Left lung (tissue), 10 donors: ENCODE results near the gene SRCAP. TPM values are rescaled to one million over a fixed set of nuclear protein-coding genes. Genes with fewer than 3 reads are reported as not detected.

Experiments used
- ATAC-seq: fragments of 200-7000 bp; cut with Tn5 transposase; one replicate; pipeline ENCODE4 v1.9.1; 2020; ENCODE audit warnings: moderate library complexity
- DNase-seq, 4 donors: peaks; one replicate each; pipeline ENCODE4 v3.0.0-alpha.2; 2013 to 2020
- H3K27ac ChIP-seq, 2 donors: fragments of 200-600 bp; sonication (generic) in 1 of 2; one replicate each; pipeline versions ENCODE4 v1.5.0 to v1.8.0; 2020 to 2021
- H3K27me3 ChIP-seq, 2 donors: fragments of 200-600 bp; sonication (generic) in 1 of 2; one replicate each; pipeline versions ENCODE4 v1.5.0 to v1.8.0; 2020 to 2021
- H3K36me3 ChIP-seq, 2 donors: fragments of 200-600 bp; sonication (generic) in 1 of 2; one replicate each; pipeline versions ENCODE4 v1.5.0 to v1.8.0; 2020 to 2021
- H3K4me1 ChIP-seq, 2 donors: fragments of 200-600 bp; one replicate each; pipeline ENCODE4 v1.8.0; 2021
- H3K4me3 ChIP-seq, 2 donors: fragments of 200-600 bp; sonication (generic) in 1 of 2; one replicate each; pipeline versions ENCODE4 v1.5.0 to v1.8.0; 2020 to 2021; ENCODE audit warnings: mild to moderate bottlenecking in 1 of 2
- H3K9me3 ChIP-seq, 2 donors: fragments of 200-600 bp; sonication (generic) in 1 of 2; one replicate each; pipeline versions ENCODE4 v1.5.0 to v1.8.0; 2020 to 2021
- intact Hi-C, 2 donors: fragments of 100-400 bp; cut with DNase I; formaldehyde crosslinking; loops; one replicate each; pipeline versions ENCODE4 v1.11.2 to v1.14.2; 2022
- polyA plus RNA-seq, 6 donors: library from polyadenylated mRNA; unstranded; fragments of 120-200 nt; gene quantifications; one replicate each; pipeline ENCODE4 v1.2.1, GENCODE V29; 2013; ENCODE audit not compliant: insufficient read length in 6 of 6
- total RNA-seq, 2 donors: library from RNA; stranded (reverse); fragmentation: NEBNext Ultra II Directional; extraction: Animal tissue kit (Norgen Biotek cat#: 25700); gene quantifications; one replicate each; pipeline ENCODE4 v1.2.1, GENCODE V29; 2021
- TF ChIP-seq, protein P1 (sequence below), 2 donors: fragments of 200-600 bp; sonication (generic) in 1 of 2; IDR thresholded peaks; one replicate each; pipeline versions ENCODE4 v1.5.0 to v1.8.0; 2021; ENCODE audit warnings: antibody characterized with exemption in 2 of 2
- donor health status: DM: no; HTN: yes; CAD: no.
- donor health status: DM: no; HTN: no; CAD: no.

Gene SRCAP
- total and polyA plus RNA-seq, 8 donors: 30.7 to 67.4 (median 40.6) TPM

DNA sequence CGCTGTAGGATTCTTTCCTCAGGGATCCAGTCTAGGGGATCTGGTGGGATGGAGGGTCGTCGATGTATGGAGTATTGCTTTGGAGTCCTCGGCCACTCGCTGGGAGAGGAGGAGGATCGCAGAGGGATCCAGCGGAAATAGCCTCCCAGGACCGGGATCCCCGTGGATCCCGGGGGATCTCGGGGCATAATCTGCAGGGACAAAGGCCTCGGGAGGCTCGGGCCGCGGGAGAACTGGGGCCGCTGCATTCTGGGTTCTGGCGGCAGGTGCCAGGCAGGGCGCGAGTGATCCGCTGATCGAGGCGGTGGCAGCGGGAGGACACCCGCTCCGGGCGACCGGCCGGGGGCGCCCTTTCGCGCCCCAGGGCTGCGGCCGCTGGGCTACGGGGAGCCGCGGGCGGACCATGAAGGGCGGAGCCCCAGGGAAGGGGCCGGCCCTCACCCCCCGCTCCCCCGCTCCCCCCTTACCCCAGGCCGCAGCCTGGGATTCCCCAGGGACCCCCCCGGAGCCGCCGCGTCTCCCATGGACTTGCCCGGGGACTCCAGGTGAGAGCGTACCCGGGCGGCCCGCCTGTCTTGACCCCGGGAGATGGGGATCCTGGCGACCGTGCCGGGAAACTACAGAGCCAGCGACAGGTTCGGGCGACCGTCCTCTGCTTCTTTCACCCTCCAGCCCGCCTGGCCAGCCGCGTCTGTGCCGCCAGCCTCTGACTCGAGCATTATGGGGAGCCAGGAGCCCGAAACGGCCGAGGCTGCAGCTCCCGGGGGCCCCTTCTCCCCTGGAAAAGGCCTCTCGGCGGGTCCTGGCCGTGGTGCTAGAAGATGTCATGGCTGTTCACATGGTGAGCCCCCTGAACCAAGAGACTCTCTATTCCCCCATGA lies 47.6 kb upstream of the SRCAP start:
- peak; percentile 85 for ATAC-seq
- H3K4me3 ChIP-seq: peak overlapping the region; percentile 52 to 97
- intact Hi-C loops: no loop called here
- DNase-seq: peak in 3 of 4 donors; percentile 67 to 94 (median 72)
- no peaks in the 10 kb centered on the region for H3K27me3 ChIP-seq
- H3K4me1 ChIP-seq: peaks cover 8 to 31% of the 10 kb centered on the region in 2 donors
- TF ChIP-seq, protein P1, sequence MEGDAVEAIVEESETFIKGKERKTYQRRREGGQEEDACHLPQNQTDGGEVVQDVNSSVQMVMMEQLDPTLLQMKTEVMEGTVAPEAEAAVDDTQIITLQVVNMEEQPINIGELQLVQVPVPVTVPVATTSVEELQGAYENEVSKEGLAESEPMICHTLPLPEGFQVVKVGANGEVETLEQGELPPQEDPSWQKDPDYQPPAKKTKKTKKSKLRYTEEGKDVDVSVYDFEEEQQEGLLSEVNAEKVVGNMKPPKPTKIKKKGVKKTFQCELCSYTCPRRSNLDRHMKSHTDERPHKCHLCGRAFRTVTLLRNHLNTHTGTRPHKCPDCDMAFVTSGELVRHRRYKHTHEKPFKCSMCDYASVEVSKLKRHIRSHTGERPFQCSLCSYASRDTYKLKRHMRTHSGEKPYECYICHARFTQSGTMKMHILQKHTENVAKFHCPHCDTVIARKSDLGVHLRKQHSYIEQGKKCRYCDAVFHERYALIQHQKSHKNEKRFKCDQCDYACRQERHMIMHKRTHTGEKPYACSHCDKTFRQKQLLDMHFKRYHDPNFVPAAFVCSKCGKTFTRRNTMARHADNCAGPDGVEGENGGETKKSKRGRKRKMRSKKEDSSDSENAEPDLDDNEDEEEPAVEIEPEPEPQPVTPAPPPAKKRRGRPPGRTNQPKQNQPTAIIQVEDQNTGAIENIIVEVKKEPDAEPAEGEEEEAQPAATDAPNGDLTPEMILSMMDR (IDR thresholded peaks at IDR 0.05): peak; percentile 58 to 64
- H3K27ac ChIP-seq: peak overlapping the region; percentile 91 to 96
- H3K36me3 ChIP-seq: peaks cover 0 to 42% of the 10 kb centered on the region in 2 donors
- no peaks in the 10 kb centered on the region for H3K9me3 ChIP-seq

DNA sequence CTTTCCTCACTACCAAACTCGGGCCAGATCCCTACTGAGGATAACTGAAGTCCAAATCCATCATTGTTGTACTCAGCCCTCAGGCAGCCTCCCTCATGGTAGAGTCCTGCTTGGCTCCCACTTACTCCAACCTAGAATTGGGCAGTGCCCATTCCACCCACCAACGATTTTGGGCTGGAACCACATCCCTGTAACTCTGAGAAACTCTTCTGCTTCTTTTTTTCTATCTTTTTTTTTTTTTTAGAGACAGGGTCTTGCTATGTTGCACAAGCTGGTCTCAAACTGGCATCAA lies 47.0 kb upstream of the SRCAP start:
- no peaks in the 10 kb centered on the region for H3K27me3 ChIP-seq
- peak overlapping the region; percentile 52 to 97 for H3K4me3 ChIP-seq
- peaks cover 0 to 48% of the 10 kb centered on the region in 2 donors for H3K36me3 ChIP-seq
- TF ChIP-seq, protein P1 (IDR thresholded peaks at IDR 0.05): no peak
- ATAC-seq (no peak), DNase-seq (no peak)
- peak overlapping the region; percentile 91 to 96 for H3K27ac ChIP-seq
- intact Hi-C loops: no loop called here
- H3K9me3 ChIP-seq: no peaks in the 10 kb centered on the region
- H3K4me1 ChIP-seq: peaks cover 10 to 37% of the 10 kb centered on the region in 2 donors

DNA sequence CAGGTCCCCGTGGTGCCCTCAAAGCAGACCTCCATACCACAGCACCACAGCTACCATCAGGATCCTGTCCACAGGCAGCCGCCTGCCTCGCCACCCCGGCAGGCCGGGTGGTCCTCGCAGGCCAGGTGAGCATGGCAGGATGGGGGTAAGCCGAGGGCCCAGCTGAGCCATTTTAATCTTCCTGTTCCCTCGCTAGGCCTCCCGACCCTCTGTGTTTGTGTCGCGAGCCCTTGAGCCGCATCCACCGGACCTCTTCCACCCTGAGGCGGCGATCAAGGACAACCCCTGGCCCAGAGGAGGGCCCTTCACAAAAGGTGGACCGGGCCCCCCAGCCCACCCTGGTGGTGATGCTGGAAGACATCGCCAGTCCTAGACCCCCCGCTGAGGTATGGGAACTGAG lies 46.3 kb upstream of the SRCAP start:
- H3K4me1 ChIP-seq: peaks cover 15 to 45% of the 10 kb centered on the region in 2 donors
- no peaks in the 10 kb centered on the region for H3K9me3 ChIP-seq
- no peak overlapping the region for H3K27ac ChIP-seq
- H3K27me3 ChIP-seq: no peaks in the 10 kb centered on the region
- ATAC-seq: no peak
- H3K4me3 ChIP-seq: peak overlapping the region in 1 of 2 donors; percentile 97
- TF ChIP-seq, protein P1 (IDR thresholded peaks at IDR 0.05): no peak
- peak in 1 of 4 donors; percentile 31 for DNase-seq
- peaks cover 0 to 49% of the 10 kb centered on the region in 2 donors for H3K36me3 ChIP-seq
- intact Hi-C loops: no loop called here

DNA sequence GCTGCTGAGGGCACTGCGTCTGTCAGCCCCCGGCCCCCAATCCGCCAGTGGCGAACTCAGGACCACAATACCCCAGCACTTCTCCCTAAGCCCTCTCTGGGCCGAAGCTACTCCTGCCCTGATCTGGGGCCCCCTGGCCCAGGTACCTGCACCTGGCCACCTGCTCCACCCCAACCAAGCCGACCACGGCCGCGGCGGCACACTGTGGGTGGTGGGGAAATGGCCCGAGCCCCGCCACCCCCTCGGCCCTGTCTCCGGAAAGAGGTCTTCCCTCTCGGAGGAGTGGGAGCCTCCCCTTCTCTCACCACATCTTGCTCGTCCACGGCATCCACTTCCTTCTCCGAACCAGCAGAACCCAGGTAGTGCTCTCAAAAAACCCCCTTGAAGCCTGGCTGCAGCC lies 44.1 kb upstream of the SRCAP start:
- intact Hi-C loops: no loop called here

DNA sequence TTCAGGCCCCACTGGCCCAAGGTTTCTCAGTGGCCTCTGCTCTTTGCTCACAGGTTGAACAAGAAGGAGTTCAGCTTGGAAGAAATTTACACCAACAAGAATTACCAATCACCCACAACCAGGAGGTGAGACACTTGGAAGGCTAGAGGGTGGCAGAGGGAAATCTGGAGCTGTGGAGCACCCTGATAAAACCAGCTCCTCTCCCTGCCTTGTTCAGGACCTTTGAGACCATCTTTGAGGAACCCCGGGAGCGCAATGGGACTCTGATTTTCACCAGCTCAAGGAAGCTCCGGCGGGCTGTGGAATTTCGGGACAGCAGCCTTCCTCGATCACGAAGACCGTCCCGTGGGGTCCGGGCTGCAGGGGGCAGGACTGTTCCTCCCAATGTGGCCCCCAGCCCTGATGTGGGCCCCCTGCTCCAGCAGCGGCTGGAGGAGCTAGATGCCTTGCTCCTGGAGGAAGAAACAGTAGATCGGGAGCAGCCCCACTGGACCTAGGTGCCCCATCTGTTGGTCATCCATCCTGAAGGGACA lies 43.1 kb upstream of the SRCAP start:
- TF ChIP-seq, protein P1 (IDR thresholded peaks at IDR 0.05): no peak
- no peak for ATAC-seq
- peak in 1 of 4 donors; percentile 31 for DNase-seq
- peaks cover 0 to 50% of the 10 kb centered on the region in 2 donors for H3K36me3 ChIP-seq
- no peak overlapping the region for H3K4me3 ChIP-seq
- no peaks in the 10 kb centered on the region for H3K27me3 ChIP-seq
- no peak overlapping the region for H3K27ac ChIP-seq
- H3K9me3 ChIP-seq: no peaks in the 10 kb centered on the region
- H3K4me1 ChIP-seq: peaks cover 15 to 50% of the 10 kb centered on the region in 2 donors
- intact Hi-C loops: no loop called here

More for the DNA sequence above, 44.1 kb upstream of the SRCAP start:
- no peak overlapping the region for H3K4me3 ChIP-seq
- H3K4me1 ChIP-seq: peaks cover 15 to 43% of the 10 kb centered on the region in 2 donors
- H3K27ac ChIP-seq: no peak overlapping the region
- DNase-seq (peak in 1 of 4 donors; percentile 29), ATAC-seq (no peak)
- peaks cover 0 to 49% of the 10 kb centered on the region in 2 donors for H3K36me3 ChIP-seq
- no peaks in the 10 kb centered on the region for H3K27me3 ChIP-seq
- H3K9me3 ChIP-seq: no peaks in the 10 kb centered on the region
- TF ChIP-seq, protein P1 (IDR thresholded peaks at IDR 0.05): no peak
